Neural crest cell (in vitro differentiated cells): Measurements from ENCODE around the gene TMEM44. TPM values are rescaled to one million over a fixed set of nuclear protein-coding genes. Genes with fewer than 3 reads are reported as not detected.

Source experiments
- DNase-seq: peaks from one replicate; pipeline ENCODE4 v3.0.0; 2021; ENCODE audit warnings: low read depth, mixed read lengths, low spot score
- H3K27ac Mint-ChIP-seq: one replicate; pipeline ENCODE4 v1.8.0; 2021; ENCODE audit warnings: mild to moderate bottlenecking, mixed read lengths; ENCODE audit not compliant: unreplicated experiment
- H3K27me3 Mint-ChIP-seq: 2 replicates; pipeline ENCODE4 v1.8.0; 2021; ENCODE audit warnings: low read depth, mild to moderate bottlenecking, mixed read lengths
- H3K36me3 Mint-ChIP-seq: 2 replicates; pipeline ENCODE4 v1.8.0; 2021; ENCODE audit warnings: low read depth, mild to moderate bottlenecking, mixed read lengths
- H3K4me1 Mint-ChIP-seq: 2 replicates; pipeline ENCODE4 v1.8.0; 2021; ENCODE audit warnings: mixed read lengths
- H3K4me3 Mint-ChIP-seq: one replicate; pipeline ENCODE4 v1.8.0; 2021; ENCODE audit warnings: mild to moderate bottlenecking, mixed read lengths
- H3K9me3 Mint-ChIP-seq: 2 replicates; pipeline ENCODE4 v1.8.0; 2021; ENCODE audit warnings: mixed read lengths
- total RNA-seq: library from RNA; stranded (reverse); gene quantifications from 2 replicates; pipeline ENCODE4 v1.2.1, GENCODE V29; 2021
- TF ChIP-seq, protein P1 (sequence below): fragments of 200-600 bp; sonication (generic); conservative IDR thresholded peaks from 2 replicates; pipeline ENCODE4 v1.5.0; 2021; ENCODE audit warnings: antibody characterized with exemption, mild to moderate bottlenecking

The TMEM44 gene
- total RNA-seq, 1 donor from 2014 or later: 43.8 TPM

- Mint-ChIP-seq H3K9me3 (no peaks in the 10 kb centered on the region), H3K27me3 (no peaks in the 10 kb centered on the region), H3K27ac (no peak overlapping the region), H3K36me3 (peaks cover 15% of the 10 kb centered on the region), H3K4me3 (no peak overlapping the region), H3K4me1 (no peaks in the 10 kb centered on the region)
- TF ChIP-seq, protein P1, sequence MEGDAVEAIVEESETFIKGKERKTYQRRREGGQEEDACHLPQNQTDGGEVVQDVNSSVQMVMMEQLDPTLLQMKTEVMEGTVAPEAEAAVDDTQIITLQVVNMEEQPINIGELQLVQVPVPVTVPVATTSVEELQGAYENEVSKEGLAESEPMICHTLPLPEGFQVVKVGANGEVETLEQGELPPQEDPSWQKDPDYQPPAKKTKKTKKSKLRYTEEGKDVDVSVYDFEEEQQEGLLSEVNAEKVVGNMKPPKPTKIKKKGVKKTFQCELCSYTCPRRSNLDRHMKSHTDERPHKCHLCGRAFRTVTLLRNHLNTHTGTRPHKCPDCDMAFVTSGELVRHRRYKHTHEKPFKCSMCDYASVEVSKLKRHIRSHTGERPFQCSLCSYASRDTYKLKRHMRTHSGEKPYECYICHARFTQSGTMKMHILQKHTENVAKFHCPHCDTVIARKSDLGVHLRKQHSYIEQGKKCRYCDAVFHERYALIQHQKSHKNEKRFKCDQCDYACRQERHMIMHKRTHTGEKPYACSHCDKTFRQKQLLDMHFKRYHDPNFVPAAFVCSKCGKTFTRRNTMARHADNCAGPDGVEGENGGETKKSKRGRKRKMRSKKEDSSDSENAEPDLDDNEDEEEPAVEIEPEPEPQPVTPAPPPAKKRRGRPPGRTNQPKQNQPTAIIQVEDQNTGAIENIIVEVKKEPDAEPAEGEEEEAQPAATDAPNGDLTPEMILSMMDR: no peak
- no peak for DNase-seq
Measured at GRCh38 chr3:194604126-194604525, 29.1 kb downstream of the TMEM44 start.

GRCh38 chr3:194602669-194603171 lies 30.5 kb downstream of the TMEM44 start:
- Mint-ChIP-seq H3K4me3 (no peak overlapping the region), H3K27me3 (no peaks in the 10 kb centered on the region), H3K36me3 (peaks cover 20% of the 10 kb centered on the region), H3K27ac (no peak overlapping the region), H3K4me1 (no peaks in the 10 kb centered on the region), H3K9me3 (no peaks in the 10 kb centered on the region)
- TF ChIP-seq, protein P1: no peak
- no peak for DNase-seq

DNA sequence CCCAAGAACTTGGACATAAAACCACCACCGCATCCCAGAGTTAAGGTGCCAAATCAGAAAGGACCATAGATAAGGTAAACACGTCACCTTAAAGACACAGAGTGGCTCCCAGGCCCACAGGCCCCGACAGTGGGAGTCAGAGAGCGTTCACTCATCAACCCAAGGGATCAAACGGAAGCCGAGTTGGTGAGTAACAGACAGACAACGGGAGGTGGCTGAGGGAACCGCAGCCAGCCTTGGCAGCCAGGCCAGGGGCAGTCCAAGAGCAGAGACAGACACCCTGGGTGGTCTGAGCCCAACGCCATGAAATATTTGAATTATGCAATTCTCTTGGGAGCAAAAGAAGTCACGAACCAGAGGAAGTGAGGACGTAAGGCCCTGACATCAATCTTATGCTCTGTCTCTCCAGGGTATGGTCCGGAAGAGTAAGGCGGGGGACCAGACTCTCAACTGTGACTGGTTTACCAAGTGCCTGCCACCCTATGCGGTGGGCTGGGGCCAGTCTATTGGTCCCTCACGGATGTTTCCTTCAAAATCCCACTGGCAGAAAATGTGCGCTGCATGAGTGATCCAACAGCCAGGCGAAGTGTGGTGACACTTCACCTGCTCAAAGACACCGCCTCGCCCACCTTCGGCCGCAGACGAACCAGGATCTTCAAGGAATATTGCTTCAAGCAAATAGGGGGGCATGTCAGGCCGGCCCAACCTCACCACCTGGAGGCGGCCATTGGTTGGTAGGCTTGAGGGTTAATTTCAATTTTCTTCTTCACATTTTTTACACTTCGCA lies 34.3 kb downstream of the TMEM44 start:
- TF ChIP-seq, protein P1: no peak
- no peaks in the 10 kb centered on the region for H3K9me3 Mint-ChIP-seq
- peaks cover 4% of the 10 kb centered on the region for H3K4me1 Mint-ChIP-seq
- no peak overlapping the region for H3K4me3 Mint-ChIP-seq
- DNase-seq: no peak
- H3K27ac Mint-ChIP-seq: no peak overlapping the region
- no peaks in the 10 kb centered on the region for H3K27me3 Mint-ChIP-seq
- H3K36me3 Mint-ChIP-seq: peaks cover 12% of the 10 kb centered on the region

GRCh38 chr3:194596906-194597305 lies 36.3 kb downstream of the TMEM44 start:
- no peak overlapping the region for H3K4me3 Mint-ChIP-seq
- no peak overlapping the region for H3K27ac Mint-ChIP-seq
- H3K9me3 Mint-ChIP-seq: no peaks in the 10 kb centered on the region
- TF ChIP-seq, protein P1: no peak
- DNase-seq: no peak
- peaks cover 11% of the 10 kb centered on the region for H3K36me3 Mint-ChIP-seq
- peaks cover 4% of the 10 kb centered on the region for H3K4me1 Mint-ChIP-seq
- no peaks in the 10 kb centered on the region for H3K27me3 Mint-ChIP-seq

DNA sequence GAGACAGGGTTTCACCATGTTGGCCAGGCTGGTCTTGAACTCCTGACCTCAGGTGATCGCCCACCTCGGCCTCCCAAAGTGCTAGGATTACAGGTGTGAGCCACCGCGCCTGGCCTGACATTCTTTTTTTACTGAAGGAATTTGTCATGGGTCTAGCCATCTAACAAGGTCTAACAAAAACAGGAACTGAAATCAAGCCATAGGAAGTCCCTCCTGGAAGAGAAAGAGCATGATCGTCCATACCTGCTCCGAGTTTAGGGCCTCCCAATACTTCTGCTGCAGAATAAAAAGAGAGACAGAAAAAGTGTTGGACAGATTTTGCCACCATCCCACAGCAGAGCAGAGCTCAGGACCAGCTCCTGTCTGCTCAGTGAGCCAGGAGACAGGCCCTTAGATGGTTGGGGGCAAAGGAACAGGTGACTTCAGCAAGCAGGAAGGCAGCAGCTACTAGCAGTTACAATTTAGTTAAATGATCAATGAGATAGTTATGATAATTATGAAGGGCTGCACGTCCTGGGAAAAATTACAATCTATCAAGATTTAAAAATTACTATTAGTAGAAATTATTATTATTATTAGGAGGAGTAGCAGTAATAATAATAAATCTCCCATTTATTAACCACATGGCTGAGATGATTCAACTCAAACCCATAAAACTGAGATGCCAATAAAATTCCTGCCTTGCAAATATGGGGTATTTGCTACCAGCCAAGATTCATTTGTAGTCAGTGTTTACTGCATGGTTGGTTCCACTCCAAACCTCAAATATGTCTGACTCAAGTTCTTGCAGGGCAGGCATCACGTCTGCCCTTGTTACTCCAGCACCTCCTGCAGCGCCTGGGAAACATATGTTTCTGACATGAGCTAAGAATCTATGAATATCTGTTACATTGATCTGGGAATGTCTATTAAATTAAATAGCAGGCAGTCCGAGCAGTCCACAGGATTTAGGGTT lies 40.1 kb downstream of the TMEM44 start:
- H3K4me3 Mint-ChIP-seq: no peak overlapping the region
- H3K4me1 Mint-ChIP-seq: peaks cover 4% of the 10 kb centered on the region
- TF ChIP-seq, protein P1: no peak
- no peak for DNase-seq
- peaks cover 4% of the 10 kb centered on the region for H3K36me3 Mint-ChIP-seq
- H3K27me3 Mint-ChIP-seq: no peaks in the 10 kb centered on the region
- no peak overlapping the region for H3K27ac Mint-ChIP-seq
- H3K9me3 Mint-ChIP-seq: no peaks in the 10 kb centered on the region
